ENCODE results near the gene AGBL2.

DNA sequence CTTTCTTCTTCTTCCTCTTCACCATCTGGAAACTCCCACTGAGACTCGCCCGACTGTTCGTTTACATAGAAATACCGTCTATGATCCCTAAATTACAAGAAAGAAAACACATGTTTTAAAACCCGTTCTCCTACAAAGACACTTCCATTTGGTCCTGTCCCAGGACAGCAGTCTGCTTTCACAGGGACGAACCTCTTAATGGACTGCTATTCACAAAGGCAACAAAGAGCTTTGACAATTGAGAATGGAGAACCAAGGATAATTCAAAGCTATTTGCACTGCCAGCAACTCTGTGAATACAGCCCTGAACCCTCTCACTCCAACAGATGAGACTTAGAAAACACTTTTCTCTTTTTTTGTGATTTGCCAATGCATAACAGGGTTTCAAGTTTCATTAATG, 16.3 kb upstream of the AGBL2 start:
- no peak for TF ChIP-seq CTCF (conservative IDR thresholded peaks at IDR 0.05; ENCODE audit: low read length)
- TF ChIP-seq EZH2phosphoT487 (IDR thresholded peaks at IDR 0.05; ENCODE audit: borderline replicate concordance): no peak
